NB4 (cell line): ENCODE data around the gene PCDHGA10.

Experiments
- POLR2A ChIP-seq: IDR thresholded peaks from 2 replicates; pipeline ENCODE4 v1.6.1; 2011; ENCODE audit warnings: mild to moderate bottlenecking; ENCODE audit not compliant: insufficient read length; ENCODE audit errors: extremely low read depth
- TF ChIP-seq, protein P1 (sequence below): IDR thresholded peaks from one replicate; pipeline ENCODE4 v1.5.1; 2012; ENCODE audit warnings: low read depth, low read length
- TF ChIP-seq, protein P2 (sequence below): IDR thresholded peaks from 2 replicates; pipeline ENCODE4 v1.6.1; 2011; ENCODE audit warnings: low read depth, low read length

- no peak for TF ChIP-seq POLR2A
- TF ChIP-seq, protein P1, sequence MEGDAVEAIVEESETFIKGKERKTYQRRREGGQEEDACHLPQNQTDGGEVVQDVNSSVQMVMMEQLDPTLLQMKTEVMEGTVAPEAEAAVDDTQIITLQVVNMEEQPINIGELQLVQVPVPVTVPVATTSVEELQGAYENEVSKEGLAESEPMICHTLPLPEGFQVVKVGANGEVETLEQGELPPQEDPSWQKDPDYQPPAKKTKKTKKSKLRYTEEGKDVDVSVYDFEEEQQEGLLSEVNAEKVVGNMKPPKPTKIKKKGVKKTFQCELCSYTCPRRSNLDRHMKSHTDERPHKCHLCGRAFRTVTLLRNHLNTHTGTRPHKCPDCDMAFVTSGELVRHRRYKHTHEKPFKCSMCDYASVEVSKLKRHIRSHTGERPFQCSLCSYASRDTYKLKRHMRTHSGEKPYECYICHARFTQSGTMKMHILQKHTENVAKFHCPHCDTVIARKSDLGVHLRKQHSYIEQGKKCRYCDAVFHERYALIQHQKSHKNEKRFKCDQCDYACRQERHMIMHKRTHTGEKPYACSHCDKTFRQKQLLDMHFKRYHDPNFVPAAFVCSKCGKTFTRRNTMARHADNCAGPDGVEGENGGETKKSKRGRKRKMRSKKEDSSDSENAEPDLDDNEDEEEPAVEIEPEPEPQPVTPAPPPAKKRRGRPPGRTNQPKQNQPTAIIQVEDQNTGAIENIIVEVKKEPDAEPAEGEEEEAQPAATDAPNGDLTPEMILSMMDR, result peak; percentile 15
- TF ChIP-seq, protein P2, sequence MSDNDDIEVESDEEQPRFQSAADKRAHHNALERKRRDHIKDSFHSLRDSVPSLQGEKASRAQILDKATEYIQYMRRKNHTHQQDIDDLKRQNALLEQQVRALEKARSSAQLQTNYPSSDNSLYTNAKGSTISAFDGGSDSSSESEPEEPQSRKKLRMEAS, result no peak
These were observed 39.0 kb upstream of the PCDHGA10 start, which contains the start of gene PCDHGA6 for GRCh38 chr5:141373673-141374317.
